Neuronal stem cell (in vitro differentiated cells): Measurements from ENCODE around the gene CAMK2B.

ENCODE experiments used
- DNase-seq: peaks from one replicate; pipeline ENCODE4 v3.0.0-alpha.2; 2013; ENCODE audit warnings: low spot score
- H2AFZ ChIP-seq: one replicate; pipeline ENCODE4 v1.6.1; 2013; ENCODE audit warnings: mild to moderate bottlenecking, low read length, inconsistent platforms
- H2AK5ac ChIP-seq: 2 replicates; pipeline ENCODE4 v1.6.1; 2013; ENCODE audit warnings: low read depth, mild to moderate bottlenecking, inconsistent platforms, low read length, moderate library complexity, mixed read lengths
- H2BK120ac ChIP-seq: 2 replicates; pipeline ENCODE4 v1.6.1; 2013; ENCODE audit warnings: low read depth, mild to moderate bottlenecking, inconsistent platforms, low read length, moderate library complexity, mixed read lengths
- H2BK12ac ChIP-seq: one replicate; pipeline ENCODE4 v1.6.1; 2013; ENCODE audit warnings: low read length, inconsistent platforms
- H2BK15ac ChIP-seq: 2 replicates; pipeline ENCODE4 v1.6.1; 2013; ENCODE audit warnings: mild to moderate bottlenecking, low read length, inconsistent platforms, mixed read lengths
- H2BK5ac ChIP-seq: one replicate; pipeline ENCODE4 v1.6.1; 2013; ENCODE audit warnings: inconsistent platforms, mild to moderate bottlenecking, low read length, moderate library complexity
- H3K14ac ChIP-seq: one replicate; pipeline ENCODE4 v1.6.1; 2013; ENCODE audit warnings: low read length, inconsistent platforms
- H3K18ac ChIP-seq: 2 replicates; pipeline ENCODE4 v1.6.1; 2013; ENCODE audit warnings: low read length, inconsistent platforms
- H3K23ac ChIP-seq: 2 replicates; pipeline ENCODE4 v1.6.1; 2013; ENCODE audit warnings: low read depth, mild to moderate bottlenecking, mixed read lengths, low read length, inconsistent platforms; ENCODE audit not compliant: poor library complexity
- H3K27ac ChIP-seq: replicated peaks from 3 replicates; pipeline ENCODE4 v1.5.1; 2013; ENCODE audit warnings: low read length, inconsistent platforms
- H3K27me3 ChIP-seq, 3 experiments: 2 replicates each; pipeline ENCODE4 v1.6.1; 2013; ENCODE audit warnings: low read length in 3 of 3, mild to moderate bottlenecking in 2 of 3, inconsistent platforms in 1 of 3, low read depth in 1 of 3, mixed read lengths in 1 of 3, moderate library complexity in 1 of 3; ENCODE audit not compliant: control insufficient read depth in 3 of 3, insufficient read depth in 3 of 3
- H3K36me3 ChIP-seq, 2 donors: replicated peaks in 1 of 2; 2 replicates each; pipeline ENCODE4 v1.6.1; 2013; ENCODE audit warnings: low read length in 2 of 2; ENCODE audit not compliant: control insufficient read depth in 2 of 2, insufficient read depth in 2 of 2
- H3K4ac ChIP-seq: 2 replicates; pipeline ENCODE4 v1.6.1; 2013; ENCODE audit warnings: inconsistent platforms, mild to moderate bottlenecking, low read length, moderate library complexity
- H3K4me1 ChIP-seq, 2 donors: 1 replicate in 1 of 2; 2 replicates in 1 of 2; pipeline ENCODE4 v1.6.1; 2013; ENCODE audit warnings: low read length in 2 of 2, low read depth in 1 of 2; ENCODE audit not compliant: control insufficient read depth in 2 of 2, insufficient read depth in 1 of 2
- H3K4me2 ChIP-seq: one replicate; pipeline ENCODE4 v1.6.1; 2013; ENCODE audit warnings: mild to moderate bottlenecking, low read length, inconsistent platforms; ENCODE audit not compliant: insufficient read depth, poor library complexity, severe bottlenecking
- H3K4me3 ChIP-seq, 2 donors: 2 replicates each; pipeline ENCODE4 v1.5.1; 2013; ENCODE audit warnings: low read length in 2 of 2, mild to moderate bottlenecking in 2 of 2, inconsistent platforms in 1 of 2, moderate library complexity in 1 of 2
- H3K79me1 ChIP-seq: one replicate; pipeline ENCODE4 v1.6.1; 2013; ENCODE audit warnings: low read depth, mild to moderate bottlenecking, inconsistent platforms, low read length, moderate library complexity
- H3K9ac ChIP-seq: one replicate; pipeline ENCODE4 v1.6.1; 2013; ENCODE audit warnings: mild to moderate bottlenecking, low read depth, low read length, inconsistent platforms; ENCODE audit not compliant: poor library complexity
- H3K9me3 ChIP-seq, 2 donors: replicated peaks in 1 of 2; 2 replicates each; pipeline versions ENCODE3 to v1.6.1; 2013; ENCODE audit warnings: low read length in 2 of 2, mild to moderate bottlenecking in 2 of 2, inconsistent platforms in 1 of 2, low read depth in 1 of 2, mixed read lengths in 1 of 2, moderate library complexity in 1 of 2; ENCODE audit not compliant: control insufficient read depth in 2 of 2, insufficient read depth in 1 of 2
- H4K8ac ChIP-seq: one replicate; pipeline ENCODE4 v1.6.1; 2013; ENCODE audit warnings: low read depth, mild to moderate bottlenecking, inconsistent platforms, low read length, moderate library complexity
- H4K91ac ChIP-seq: one replicate; pipeline ENCODE4 v1.6.1; 2013; ENCODE audit warnings: low read length, low read depth, mild to moderate bottlenecking, inconsistent platforms; ENCODE audit not compliant: poor library complexity
- WGBS, 2 donors: extraction: QIAGEN DNeasy Blood & Tissue Kit; methylation state at CpG; one replicate each; pipeline ENCODE4 v1.1.7; 2013; ENCODE audit warnings: missing lambda C conversion rate in 2 of 2, mixed read lengths in 1 of 2; ENCODE audit not compliant: insufficient read length in 2 of 2, insufficient replicate concordance in 1 of 2; ENCODE audit errors: extremely low coverage in 2 of 2; 5-methylcytosine and 5-hydroxymethylcytosine counted together

CAMK2B gene

GRCh38 chr7:44353668-44354067 lies 28.3 kb upstream of the CAMK2B start:
- Histone ChIP-seq H2BK12ac (no peak overlapping the region), H3K4me3 (no peak overlapping the region), H3K79me1 (no peaks in the 10 kb centered on the region), H2AFZ (no peak overlapping the region), H4K8ac (no peak overlapping the region), H3K23ac (no peak overlapping the region), H3K4ac (no peak overlapping the region), H3K4me1 (no peaks in the 10 kb centered on the region), H3K27ac (no peak overlapping the region), H3K9ac (no peak overlapping the region), H4K91ac (no peak overlapping the region), H3K14ac (no peak overlapping the region), H3K18ac (no peak overlapping the region), H3K9me3 (no peaks in the 10 kb centered on the region), H2BK15ac (no peak overlapping the region), H2BK5ac (no peak overlapping the region), H3K27me3 (no peaks in the 10 kb centered on the region), H3K4me2 (no peak overlapping the region), H3K36me3 (no peaks in the 10 kb centered on the region), H2BK120ac (no peak overlapping the region), H2AK5ac (no peak overlapping the region)
- WGBS, 2 donors, result no CpG with 5 or more reads among the region's 2 CpGs
- DNase-seq, result no peak

GRCh38 chr7:44348851-44349781 lies 23.7 kb upstream of the CAMK2B start:
- Histone ChIP-seq H3K9ac (no peak overlapping the region), H3K4me2 (no peak overlapping the region), H3K36me3 (no peaks in the 10 kb centered on the region), H3K4ac (no peak overlapping the region), H2BK12ac (no peak overlapping the region), H3K9me3 (no peaks in the 10 kb centered on the region), H3K4me1 (no peaks in the 10 kb centered on the region), H2BK120ac (no peak overlapping the region), H2AFZ (no peak overlapping the region), H2BK5ac (no peak overlapping the region), H4K91ac (no peak overlapping the region), H3K4me3 (no peak overlapping the region), H2AK5ac (no peak overlapping the region), H2BK15ac (no peak overlapping the region), H3K14ac (no peak overlapping the region), H3K79me1 (no peaks in the 10 kb centered on the region), H4K8ac (no peak overlapping the region), H3K23ac (no peak overlapping the region), H3K18ac (peak overlapping the region; percentile 11), H3K27ac (no peak overlapping the region), H3K27me3 (no peaks in the 10 kb centered on the region)
- no CpG with 5 or more reads among the region's 9 CpGs for WGBS, 2 donors
- no peak for DNase-seq

DNA sequence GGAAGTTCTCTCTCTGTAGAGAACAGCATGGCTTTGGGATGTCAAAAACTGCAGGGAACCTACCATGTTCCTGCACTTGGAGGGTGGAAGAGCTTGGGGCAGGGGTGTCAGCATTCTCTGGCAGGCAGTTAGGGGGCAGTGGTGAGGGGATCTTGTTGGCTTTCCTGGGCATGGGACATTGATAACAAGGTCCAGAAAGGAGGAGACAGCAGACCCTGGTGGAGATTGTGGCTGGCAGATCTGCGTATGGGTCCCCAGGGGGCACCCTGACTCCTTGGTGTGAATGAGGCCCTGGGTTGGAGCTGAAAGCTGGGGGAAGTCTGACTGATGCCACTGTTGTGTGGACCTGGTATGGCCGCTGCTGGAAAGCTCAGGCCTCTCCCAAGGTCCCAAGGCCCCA lies 22.9 kb upstream of the CAMK2B start:
- H2BK12ac ChIP-seq, result no peak overlapping the region
- no peaks in the 10 kb centered on the region for H3K9me3 ChIP-seq
- H2AFZ ChIP-seq, result no peak overlapping the region
- no peaks in the 10 kb centered on the region for H3K4me1 ChIP-seq
- H3K79me1 ChIP-seq, result no peaks in the 10 kb centered on the region
- DNase-seq, result no peak
- no peak overlapping the region for H3K9ac ChIP-seq
- H2BK120ac ChIP-seq, result no peak overlapping the region
- H3K27me3 ChIP-seq, result no peaks in the 10 kb centered on the region
- no peak overlapping the region for H4K91ac ChIP-seq
- H4K8ac ChIP-seq, result no peak overlapping the region
- H2BK5ac ChIP-seq, result no peak overlapping the region
- H3K4me3 ChIP-seq, result no peak overlapping the region
- no CpG with 5 or more reads among the region's 2 CpGs for WGBS, 2 donors
- H3K4ac ChIP-seq, result no peak overlapping the region
- peak overlapping the region; percentile 41 for H2BK15ac ChIP-seq
- no peak overlapping the region for H3K27ac ChIP-seq
- H3K14ac ChIP-seq, result no peak overlapping the region
- peak overlapping the region; percentile 2 for H3K18ac ChIP-seq
- H3K4me2 ChIP-seq, result no peak overlapping the region
- peak overlapping the region; percentile 50 for H2AK5ac ChIP-seq
- no peak overlapping the region for H3K23ac ChIP-seq
- H3K36me3 ChIP-seq, result no peaks in the 10 kb centered on the region

- no peak overlapping the region for H3K4ac ChIP-seq
- no peak overlapping the region for H3K27ac ChIP-seq
- no peak overlapping the region for H4K8ac ChIP-seq
- peaks cover 0 to 2% of the 10 kb centered on the region in 2 donors for H3K9me3 ChIP-seq
- no peak overlapping the region for H2BK120ac ChIP-seq
- no peaks in the 10 kb centered on the region for H3K79me1 ChIP-seq
- H3K4me2 ChIP-seq, result no peak overlapping the region
- H3K4me1 ChIP-seq, result no peaks in the 10 kb centered on the region
- H2AFZ ChIP-seq, result no peak overlapping the region
- H2AK5ac ChIP-seq, result no peak overlapping the region
- no peak overlapping the region for H2BK5ac ChIP-seq
- no peak overlapping the region for H3K14ac ChIP-seq
- no peak overlapping the region for H3K9ac ChIP-seq
- no peaks in the 10 kb centered on the region for H3K36me3 ChIP-seq
- H3K23ac ChIP-seq, result no peak overlapping the region
- H3K4me3 ChIP-seq, result no peak overlapping the region
- H2BK15ac ChIP-seq, result no peak overlapping the region
- H4K91ac ChIP-seq, result no peak overlapping the region
- no peak for DNase-seq
- no peak overlapping the region for H2BK12ac ChIP-seq
- peak overlapping the region; percentile 60 for H3K18ac ChIP-seq
- H3K27me3 ChIP-seq, result no peaks in the 10 kb centered on the region
These were observed 22.2 kb upstream of the CAMK2B start for GRCh38 chr7:44347546-44348114.
